B cell (primary cell): ENCODE data around the gene USP21. TPM values are rescaled to one million over a fixed set of nuclear protein-coding genes. Genes with fewer than 3 reads are reported as not detected.

Source experiments
- ATAC-seq: fragments of 200-7000 bp; cut with Tn5 transposase; one replicate; pipeline ENCODE4 v1.10.0; 2021; ENCODE audit warnings: low read depth, mild to moderate bottlenecking, moderate number of reproducible peaks, moderate library complexity
- CTCF ChIA-PET: fragments of 350-600 bp; sonication (Branson Sonifier 250); formaldehyde crosslinking; loops from one replicate; lab custom pipeline; 2021; ENCODE audit warnings: antibody characterized with exemption, inconsistent platforms; lab: Charles Lee
- POLR2A ChIA-PET: fragments of 350-600 bp; sonication (Branson Sonifier 250); formaldehyde crosslinking; loops from one replicate; lab custom pipeline; 2021; ENCODE audit warnings: antibody characterized with exemption; lab: Charles Lee
- DNase-seq: peaks from one replicate; pipeline ENCODE4 v3.0.0; 2013
- H2AFZ ChIP-seq: 2 replicates; pipeline ENCODE4 v1.6.1; 2012; ENCODE audit warnings: mild to moderate bottlenecking, low read depth, low read length; ENCODE audit not compliant: insufficient read depth, poor library complexity, severe bottlenecking
- H3K27ac ChIP-seq, 2 donors: 1 replicate in 1 of 2; 2 replicates in 1 of 2; pipeline ENCODE4 v1.5.1; 2012 to 2013; ENCODE audit warnings: low read length in 2 of 2, mild to moderate bottlenecking in 2 of 2, moderate library complexity in 1 of 2
- H3K27me3 ChIP-seq, 4 experiments: fragments of 200-600 bp in 1 of 4; sonication (generic) in 1 of 4; replicated peaks in 1 of 4; 1 replicate in 2 of 4; 2 replicates in 2 of 4; pipeline versions ENCODE4 v1.6.1 to v1.7.0; 2013 to 2016; ENCODE audit warnings: low read length in 3 of 4, mild to moderate bottlenecking in 2 of 4, mixed read lengths in 1 of 4, moderate library complexity in 1 of 4; ENCODE audit not compliant: insufficient read depth in 4 of 4, control insufficient read depth in 3 of 4; ENCODE audit errors: control extremely low read depth in 1 of 4
- H3K36me3 ChIP-seq, 2 experiments: replicated peaks in 1 of 2; 1 replicate in 1 of 2; 2 replicates in 1 of 2; pipeline versions ENCODE4 v1.6.1 to v1.7.1; 2013; ENCODE audit warnings: low read length in 1 of 2; ENCODE audit not compliant: insufficient read depth in 2 of 2, control insufficient read depth in 1 of 2; ENCODE audit errors: control extremely low read depth in 1 of 2, extremely low read depth in 1 of 2
- H3K4me1 ChIP-seq, 2 donors: fragments of 200-600 bp in 1 of 2; sonication (generic) in 1 of 2; 1 replicate in 1 of 2; 2 replicates in 1 of 2; pipeline versions ENCODE4 v1.5.1 to v1.6.1; 2013 to 2017; ENCODE audit warnings: low read length in 2 of 2; ENCODE audit not compliant: control insufficient read depth in 2 of 2, insufficient read depth in 2 of 2
- H3K4me2 ChIP-seq: replicated peaks from 2 replicates; pipeline ENCODE3; 2012; ENCODE audit warnings: mild to moderate bottlenecking, low read depth, low read length; ENCODE audit not compliant: poor library complexity, severe bottlenecking
- H3K4me3 ChIP-seq, 5 experiments: fragments of 200-600 bp in 1 of 5; sonication (generic) in 1 of 5; 1 replicate in 3 of 5; 2 replicates in 2 of 5; pipeline versions ENCODE4 v1.5.1 to v1.7.0; 2011 to 2016; ENCODE audit warnings: low read length in 4 of 5, mild to moderate bottlenecking in 4 of 5, low read depth in 2 of 5, control low read depth in 1 of 5, moderate library complexity in 1 of 5; ENCODE audit not compliant: insufficient read depth in 1 of 5; ENCODE audit errors: control extremely low read depth in 1 of 5, extremely low read depth in 1 of 5
- H3K79me2 ChIP-seq: fragments of 200-600 bp; sonication (generic); one replicate; pipeline ENCODE4 v1.6.0; 2016; ENCODE audit warnings: low read length; ENCODE audit not compliant: control insufficient read depth, insufficient read depth
- H3K9ac ChIP-seq: fragments of 200-600 bp; sonication (generic); 2 replicates; pipeline ENCODE4 v1.6.1; 2017; ENCODE audit warnings: mild to moderate bottlenecking, low read length, moderate library complexity
- H3K9me3 ChIP-seq, 3 donors: one replicate each; pipeline versions ENCODE4 v1.6.1 to v1.7.1; 2013; ENCODE audit warnings: low read length in 2 of 3; ENCODE audit not compliant: control insufficient read depth in 2 of 3, insufficient read depth in 1 of 3; ENCODE audit errors: control extremely low read depth in 1 of 3
- H4K20me1 ChIP-seq: 2 replicates; pipeline ENCODE4 v1.6.0; 2012; ENCODE audit warnings: mild to moderate bottlenecking, low read length; ENCODE audit not compliant: insufficient read depth, control insufficient read depth, poor library complexity, severe bottlenecking
- H3K27ac Mint-ChIP-seq: one replicate; pipeline ENCODE4 v1.8.0; 2021; ENCODE audit warnings: mixed read lengths
- H3K27me3 Mint-ChIP-seq: one replicate; pipeline ENCODE4 v1.8.0; 2021; ENCODE audit warnings: mixed read lengths
- H3K4me1 Mint-ChIP-seq: one replicate; pipeline ENCODE4 v1.8.0; 2021; ENCODE audit warnings: mixed read lengths
- H3K4me3 Mint-ChIP-seq: one replicate; pipeline ENCODE4 v1.8.0; 2021; ENCODE audit warnings: mixed read lengths
- H3K9me3 Mint-ChIP-seq: one replicate; pipeline ENCODE4 v1.8.0; 2022; ENCODE audit warnings: mixed read lengths; ENCODE audit not compliant: insufficient read depth
- EZH2 ChIP-seq: IDR thresholded peaks from 2 replicates; pipeline ENCODE4 v1.6.1; 2012; ENCODE audit warnings: borderline replicate concordance, low read depth, mild to moderate bottlenecking, moderate library complexity, low read length; ENCODE audit not compliant: insufficient read depth, poor library complexity, severe bottlenecking
- WGBS: methylation state at CpG from one replicate; pipeline ENCODE4 v1.1.5; 2013; ENCODE audit warnings: missing lambda C conversion rate; ENCODE audit not compliant: insufficient coverage; 5-methylcytosine and 5-hydroxymethylcytosine counted together
- intact Hi-C: fragments of 100-400 bp; cut with micrococcal nuclease; formaldehyde crosslinking; loops from one replicate; pipeline ENCODE4 v1.10.0; 2022
- polyA plus RNA-seq: library from polyadenylated mRNA; depleted of rRNA; stranded (reverse); fragments of >200 nt; gene quantifications from 2 replicates; pipeline ENCODE4 v1.2.3, GENCODE V29; 2012
- total RNA-seq, 2 donors: library from RNA; stranded (reverse); fragments of 120-200 nt in 1 of 2; gene quantifications; 1 replicate in 1 of 2; 2 replicates in 1 of 2; pipeline versions ENCODE4 v1.2.3 to v1.2.4, GENCODE V29; 2013 to 2022
- TF ChIP-seq, protein P1 (sequence below): fragments of 200-600 bp; IDR thresholded peaks from one replicate; pipeline ENCODE4 v1.8.0; 2022; ENCODE audit warnings: antibody characterized with exemption, mild to moderate bottlenecking

The USP21 gene
- total and polyA plus RNA-seq, 2 donors (not counting 1 experiment from before 2014, with no cell fraction given) = 53.3 to 81.6 TPM

DNA sequence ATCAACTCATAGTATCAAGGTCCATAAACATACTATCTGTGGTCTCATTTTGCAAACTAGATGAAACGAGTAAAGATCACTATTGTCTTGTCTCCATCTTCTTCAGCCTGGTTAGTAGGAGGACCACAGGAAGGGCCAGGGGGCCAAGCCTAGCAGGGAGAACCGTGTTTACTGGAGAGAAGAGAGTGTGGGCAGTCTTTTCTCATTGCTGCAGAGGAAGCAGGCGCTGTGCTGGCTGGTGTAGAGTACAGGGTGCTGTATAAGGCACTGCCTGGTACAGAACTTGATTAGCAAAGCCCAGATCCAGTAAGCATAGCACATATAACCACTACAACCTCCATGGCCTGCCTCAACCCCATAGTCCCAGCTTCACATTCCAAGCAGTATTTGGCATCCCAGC lies 28.0 kb downstream of the USP21 start:
- H3K4me3 ChIP-seq = peak overlapping the region in 1 of 5 experiments; percentile 2
- H3K9me3 ChIP-seq = no peaks in the 10 kb centered on the region
- peak overlapping the region; percentile 63 for H2AFZ ChIP-seq
- no peaks in the 10 kb centered on the region for H3K36me3 ChIP-seq
- no peaks in the 10 kb centered on the region for H3K9me3 Mint-ChIP-seq
- H3K4me2 ChIP-seq = peak overlapping the region; percentile 70
- intact Hi-C loops = loop anchor here (2.0 to 5.0 kb wide), 2 partner anchors 15 to 35 kb away; partner anchors contain the start of genes NDUFS2 and UFC1
- H3K4me1 ChIP-seq = peaks cover 66 to 82% of the 10 kb centered on the region in 2 donors
- ATAC-seq (no peak), DNase-seq (no peak)
- 0% methylated on average over 1 of the region's 3 CpGs for WGBS
- H3K27ac ChIP-seq = peak overlapping the region; percentile 86 to 94
- peaks cover 69% of the 10 kb centered on the region for H3K4me1 Mint-ChIP-seq
- H3K27me3 ChIP-seq = no peaks in the 10 kb centered on the region
- peaks cover 20% of the 10 kb centered on the region for H3K79me2 ChIP-seq
- no peak overlapping the region for H3K9ac ChIP-seq
- TF ChIP-seq, protein P1, sequence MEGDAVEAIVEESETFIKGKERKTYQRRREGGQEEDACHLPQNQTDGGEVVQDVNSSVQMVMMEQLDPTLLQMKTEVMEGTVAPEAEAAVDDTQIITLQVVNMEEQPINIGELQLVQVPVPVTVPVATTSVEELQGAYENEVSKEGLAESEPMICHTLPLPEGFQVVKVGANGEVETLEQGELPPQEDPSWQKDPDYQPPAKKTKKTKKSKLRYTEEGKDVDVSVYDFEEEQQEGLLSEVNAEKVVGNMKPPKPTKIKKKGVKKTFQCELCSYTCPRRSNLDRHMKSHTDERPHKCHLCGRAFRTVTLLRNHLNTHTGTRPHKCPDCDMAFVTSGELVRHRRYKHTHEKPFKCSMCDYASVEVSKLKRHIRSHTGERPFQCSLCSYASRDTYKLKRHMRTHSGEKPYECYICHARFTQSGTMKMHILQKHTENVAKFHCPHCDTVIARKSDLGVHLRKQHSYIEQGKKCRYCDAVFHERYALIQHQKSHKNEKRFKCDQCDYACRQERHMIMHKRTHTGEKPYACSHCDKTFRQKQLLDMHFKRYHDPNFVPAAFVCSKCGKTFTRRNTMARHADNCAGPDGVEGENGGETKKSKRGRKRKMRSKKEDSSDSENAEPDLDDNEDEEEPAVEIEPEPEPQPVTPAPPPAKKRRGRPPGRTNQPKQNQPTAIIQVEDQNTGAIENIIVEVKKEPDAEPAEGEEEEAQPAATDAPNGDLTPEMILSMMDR = no peak
- no peak for TF ChIP-seq EZH2
- peak overlapping the region; percentile 55 for H3K4me3 Mint-ChIP-seq
- ChIA-PET POLR2A (interaction anchor here (1.2 kb wide), 1 partner anchor 15 kb away, joined by 9 read pairs; no protein-coding TSS in a partner anchor), CTCF (interaction anchor here (1.2 to 1.7 kb wide), 2 partner anchors 21 to 29 kb away, joined by 3 to 6 read pairs; partner anchors contain the start of gene PPOX)
- H3K27me3 Mint-ChIP-seq = no peaks in the 10 kb centered on the region
- no peaks in the 10 kb centered on the region for H4K20me1 ChIP-seq
- H3K27ac Mint-ChIP-seq = peak overlapping the region; percentile 93

DNA sequence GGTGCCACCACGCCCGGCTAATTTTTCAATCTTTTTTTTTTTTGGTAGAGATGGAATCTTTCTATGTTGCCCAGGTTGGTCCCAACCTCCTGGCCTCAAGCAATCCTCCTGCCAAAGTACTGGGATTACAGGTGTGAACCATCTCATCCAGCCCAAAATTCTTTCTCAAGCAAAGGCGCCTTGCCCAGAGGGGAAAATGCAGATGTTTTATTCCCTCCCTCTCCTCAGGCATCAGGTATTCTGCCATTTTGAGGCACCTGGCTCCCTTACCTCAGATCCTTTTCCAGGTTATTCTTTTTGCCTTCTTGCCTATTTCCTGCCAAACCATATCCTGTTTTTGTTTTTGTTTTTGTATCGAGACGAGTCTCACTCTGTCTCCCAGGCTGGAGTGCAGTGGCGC lies 29.1 kb downstream of the USP21 start:
- H3K27me3 Mint-ChIP-seq = no peaks in the 10 kb centered on the region
- Histone ChIP-seq H3K4me3 (no peak overlapping the region), H3K27ac (peak overlapping the region; percentile 2 to 86), H3K4me1 (peaks cover 67 to 82% of the 10 kb centered on the region in 2 donors), H3K9me3 (no peaks in the 10 kb centered on the region), H3K4me2 (peak overlapping the region; percentile 5), H3K79me2 (peaks cover 26% of the 10 kb centered on the region), H2AFZ (no peak overlapping the region), H3K36me3 (no peaks in the 10 kb centered on the region), H4K20me1 (no peaks in the 10 kb centered on the region), H3K9ac (no peak overlapping the region), H3K27me3 (no peaks in the 10 kb centered on the region)
- H3K4me3 Mint-ChIP-seq = no peak overlapping the region
- no peak for TF ChIP-seq EZH2
- TF ChIP-seq, protein P1 = no peak
- DNase-seq (no peak), ATAC-seq (no peak)
- ChIA-PET CTCF (interaction anchor here (0.6 to 1.0 kb wide), 5 partner anchors 13 to 101 kb away, joined by 3 to 4 read pairs (median 4); partner anchors contain the start of gene NDUFS2), POLR2A (interaction anchor here (0.6 to 1.2 kb wide), 2 partner anchors 14 to 24 kb away, joined by 3 to 9 read pairs; no protein-coding TSS in a partner anchor)
- no peaks in the 10 kb centered on the region for H3K9me3 Mint-ChIP-seq
- intact Hi-C loops = loop anchor here (5.0 kb wide), 1 partner anchor 36 kb away; the partner anchor contains the start of gene UFC1
- H3K4me1 Mint-ChIP-seq = peaks cover 73% of the 10 kb centered on the region
- H3K27ac Mint-ChIP-seq = peak overlapping the region; percentile 43
- no CpG with 5 or more reads among the region's 6 CpGs for WGBS
